CMK (cell line): ENCODE measurements around the gene KMT2B.

ENCODE experiments used
- DNase-seq: peaks from one replicate; pipeline ENCODE4 v3.0.0-alpha.2; 2010; ENCODE audit warnings: low read depth

Gene KMT2B

DNA sequence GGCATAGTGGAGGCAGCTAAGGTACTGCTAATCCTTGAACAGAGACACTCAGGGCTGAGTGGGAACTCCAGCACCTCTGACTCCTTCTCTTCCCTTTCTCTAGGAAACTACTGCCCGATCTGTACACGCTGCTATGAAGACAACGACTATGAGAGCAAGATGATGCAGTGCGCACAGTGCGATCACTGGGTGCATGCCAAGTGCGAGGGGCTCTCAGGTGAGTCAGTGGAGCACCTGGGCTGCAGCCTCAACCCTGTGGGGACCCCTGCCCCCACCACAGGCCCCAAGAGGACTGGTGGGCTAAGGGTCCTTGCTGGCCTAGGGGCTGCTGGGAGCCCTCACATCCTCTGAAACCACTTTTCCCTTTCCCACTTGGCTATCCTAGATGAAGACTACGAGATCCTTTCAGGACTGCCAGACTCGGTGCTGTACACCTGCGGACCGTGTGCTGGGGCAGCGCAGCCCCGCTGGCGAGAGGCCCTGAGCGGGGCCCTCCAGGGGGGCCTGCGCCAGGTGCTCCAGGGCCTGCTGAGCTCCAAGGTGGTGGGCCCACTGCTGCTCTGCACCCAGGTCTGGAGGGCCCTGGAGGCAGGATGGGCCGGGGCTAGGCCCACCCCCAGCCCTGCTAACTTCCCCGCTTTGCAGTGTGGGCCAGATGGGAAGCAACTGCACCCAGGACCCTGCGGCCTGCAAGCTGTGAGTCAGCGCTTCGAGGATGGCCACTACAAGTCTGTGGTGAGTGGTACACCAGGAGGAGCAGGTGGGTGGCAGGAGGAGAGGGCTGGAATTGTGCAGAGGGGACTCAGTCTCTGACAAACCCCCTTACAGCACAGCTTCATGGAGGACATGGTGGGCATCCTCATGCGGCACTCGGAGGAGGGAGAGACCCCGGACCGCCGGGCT lies 9.5 kb downstream of the KMT2B start:
- DNase-seq: no peak

- DNase-seq: no peak
Measured at GRCh38 chr19:35727956-35728706, 10.3 kb downstream of the KMT2B start.

GRCh38 chr19:35729021-35729420 lies 11.2 kb downstream of the KMT2B start:
- no peak for DNase-seq

- no peak for DNase-seq
Measured at GRCh38 chr19:35729763-35730162, 12.0 kb downstream of the KMT2B start.

DNA sequence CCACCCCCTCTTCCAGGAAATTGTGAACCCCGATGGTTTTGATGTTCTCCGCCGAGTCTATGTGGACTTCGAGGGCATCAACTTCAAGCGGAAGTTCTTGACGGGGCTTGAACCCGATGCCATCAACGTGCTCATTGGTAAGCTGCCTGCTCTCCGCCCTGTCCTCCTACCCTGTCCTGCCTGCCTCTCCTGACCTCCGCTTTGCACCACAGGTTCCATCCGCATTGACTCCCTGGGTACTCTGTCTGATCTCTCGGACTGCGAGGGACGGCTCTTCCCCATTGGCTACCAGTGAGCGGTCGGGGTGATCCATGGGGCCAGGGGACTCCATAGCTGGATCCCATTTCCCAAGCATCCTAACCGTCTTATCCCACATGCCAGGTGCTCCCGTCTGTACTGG lies 12.5 kb downstream of the KMT2B start:
- DNase-seq: no peak

DNA sequence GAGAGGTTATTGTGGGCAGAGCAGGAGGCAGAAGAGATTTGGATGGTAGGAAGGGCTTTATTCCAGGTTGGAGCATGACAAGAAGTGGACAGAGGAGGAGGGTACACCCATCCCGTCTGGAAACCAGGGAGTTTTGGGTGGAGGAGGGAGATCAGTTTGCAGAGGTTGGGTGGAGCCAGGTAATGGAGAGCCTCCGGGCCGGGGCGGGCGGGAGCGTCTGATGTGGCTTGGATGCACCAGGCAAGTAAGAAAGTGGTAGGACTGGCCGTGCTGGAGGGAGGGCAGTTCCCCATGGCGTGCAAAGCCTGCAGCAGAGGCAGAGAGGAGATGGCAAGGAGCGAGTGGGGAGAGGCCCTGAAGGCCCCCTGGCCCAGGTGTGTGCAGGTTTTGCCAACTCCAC lies 13.6 kb downstream of the KMT2B start:
- no peak for DNase-seq

DNA sequence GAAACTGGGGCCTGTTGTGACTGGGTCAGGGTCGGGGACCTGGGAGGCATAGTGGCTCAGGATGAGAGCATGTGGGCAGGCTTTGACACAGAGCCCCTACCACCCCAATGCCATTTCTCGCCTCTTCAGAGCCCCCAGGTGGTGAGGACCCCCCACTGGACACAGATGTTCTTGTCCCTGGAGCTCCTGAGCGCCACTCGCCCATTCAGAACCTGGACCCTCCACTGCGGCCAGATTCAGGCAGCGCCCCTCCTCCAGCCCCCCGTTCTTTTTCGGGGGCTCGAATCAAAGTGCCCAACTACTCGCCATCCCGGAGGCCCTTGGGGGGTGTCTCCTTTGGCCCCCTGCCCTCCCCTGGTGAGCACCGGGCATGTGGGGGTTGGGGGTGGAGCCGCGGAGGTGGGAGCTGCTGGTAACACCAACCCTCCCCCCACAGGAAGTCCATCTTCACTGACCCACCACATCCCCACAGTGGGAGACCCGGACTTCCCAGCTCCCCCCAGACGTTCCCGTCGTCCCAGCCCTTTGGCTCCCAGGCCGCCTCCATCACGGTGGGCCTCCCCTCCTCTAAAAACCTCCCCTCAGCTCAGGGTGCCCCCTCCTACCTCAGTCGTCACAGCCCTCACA lies 14.1 kb downstream of the KMT2B start:
- no peak for DNase-seq

DNA sequence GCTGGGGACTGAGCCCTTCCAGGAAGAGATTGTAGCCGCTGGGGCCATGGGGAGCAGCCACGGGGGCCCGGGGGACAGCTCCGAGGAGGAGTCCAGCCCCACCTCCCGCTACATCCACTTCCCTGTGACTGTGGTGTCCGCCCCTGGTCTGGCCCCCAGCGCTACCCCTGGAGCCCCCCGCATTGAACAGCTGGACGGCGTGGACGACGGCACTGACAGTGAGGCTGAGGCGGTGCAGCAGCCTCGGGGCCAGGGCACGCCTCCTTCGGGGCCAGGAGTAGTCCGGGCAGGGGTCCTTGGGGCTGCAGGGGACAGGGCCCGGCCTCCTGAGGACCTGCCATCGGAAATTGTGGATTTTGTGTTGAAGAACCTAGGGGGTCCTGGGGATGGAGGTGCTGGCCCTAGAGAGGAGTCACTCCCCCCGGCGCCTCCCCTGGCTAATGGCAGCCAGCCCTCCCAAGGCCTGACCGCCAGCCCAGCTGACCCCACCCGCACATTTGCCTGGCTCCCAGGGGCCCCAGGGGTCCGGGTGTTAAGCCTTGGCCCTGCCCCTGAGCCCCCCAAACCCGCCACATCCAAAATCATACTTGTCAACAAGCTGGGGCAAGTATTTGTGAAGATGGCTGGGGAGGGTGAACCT lies 14.9 kb downstream of the KMT2B start:
- DNase-seq: no peak

GRCh38 chr19:35733180-35734125 lies 15.7 kb downstream of the KMT2B start:
- DNase-seq: no peak

DNA sequence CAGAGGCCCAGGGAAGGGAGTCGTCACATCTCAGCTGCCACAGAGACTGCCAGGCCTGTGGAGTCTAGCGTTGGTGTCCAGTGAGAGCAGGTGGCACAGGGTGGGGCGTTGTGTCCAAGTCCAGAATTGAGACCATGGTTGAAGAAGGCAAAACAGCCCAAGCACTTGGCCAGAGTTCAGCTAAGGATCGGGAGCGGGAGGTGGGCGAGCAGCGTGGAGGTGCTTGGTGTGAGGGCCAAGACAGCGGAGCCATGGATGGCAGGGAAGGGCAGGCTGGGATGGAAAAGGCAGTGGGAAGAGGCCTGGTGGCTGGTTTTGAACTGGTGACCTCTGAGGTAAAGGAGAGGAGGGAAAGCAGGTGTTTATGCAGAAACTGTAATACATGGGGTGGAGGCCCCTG lies 16.5 kb downstream of the KMT2B start:
- no peak for DNase-seq

DNA sequence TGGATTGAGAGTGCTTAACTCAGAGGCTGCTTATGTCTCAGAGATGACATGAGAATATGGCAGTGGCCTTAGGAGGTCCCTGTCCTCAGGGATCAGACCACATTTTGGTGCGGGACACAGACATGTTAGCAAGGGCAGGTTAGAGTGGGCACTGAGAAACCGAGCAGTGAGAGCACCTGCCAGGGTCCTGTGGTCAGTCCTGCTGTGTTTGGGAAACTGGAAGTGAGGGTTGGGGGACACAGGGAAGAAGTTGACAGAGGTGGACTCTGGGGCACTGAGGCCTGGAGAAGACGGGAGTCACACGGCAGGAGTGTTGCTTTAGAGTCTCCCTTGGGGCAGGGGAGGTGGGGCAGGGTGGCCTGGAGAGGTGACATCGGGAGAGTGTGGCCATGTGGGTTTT lies 17.1 kb downstream of the KMT2B start:
- DNase-seq: no peak

DNA sequence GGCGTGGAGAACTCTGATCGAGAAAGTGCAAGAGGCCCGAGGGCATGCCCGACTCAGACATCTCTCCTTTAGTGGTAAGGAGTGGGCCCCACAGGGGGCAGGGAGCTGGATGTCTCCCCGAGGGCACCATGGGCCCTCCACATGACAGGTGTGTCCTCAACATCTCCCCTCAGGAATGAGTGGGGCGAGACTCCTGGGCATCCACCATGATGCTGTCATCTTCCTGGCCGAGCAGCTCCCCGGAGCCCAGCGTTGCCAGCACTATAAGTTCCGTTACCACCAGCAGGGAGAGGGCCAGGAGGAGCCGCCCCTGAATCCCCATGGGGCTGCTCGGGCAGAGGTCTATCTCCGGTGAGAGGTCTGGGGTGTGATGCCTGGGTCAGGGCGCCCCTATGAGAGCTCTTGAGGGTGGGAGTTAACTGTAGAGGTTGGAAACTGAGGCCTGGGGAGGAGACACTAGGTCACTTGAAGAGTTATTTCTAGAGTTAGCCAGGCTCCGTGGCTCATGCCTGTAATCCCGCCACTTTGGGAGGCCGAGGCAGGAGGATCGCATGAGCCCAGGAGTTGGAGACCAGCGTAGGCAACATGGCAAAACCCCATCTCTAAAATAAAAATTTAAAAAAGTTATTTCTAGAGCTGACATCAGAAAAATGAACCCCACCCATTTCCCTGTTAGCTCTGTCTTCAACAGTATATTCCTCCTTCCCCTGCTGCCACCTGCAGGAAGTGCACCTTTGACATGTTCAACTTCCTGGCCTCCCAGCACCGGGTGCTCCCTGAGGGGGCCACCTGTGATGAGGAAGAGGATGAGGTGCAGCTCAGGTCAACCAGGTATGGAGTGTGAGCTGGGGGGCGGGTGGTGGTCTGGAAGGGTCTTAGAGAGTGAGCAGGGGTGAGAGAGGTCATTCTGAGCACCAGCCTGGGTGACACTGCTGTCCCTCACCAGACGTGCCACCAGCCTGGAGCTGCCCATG lies 19.4 kb downstream of the KMT2B start:
- DNase-seq: no peak

- DNase-seq: no peak
Measured at GRCh38 chr19:35738021-35738886, 20.5 kb downstream of the KMT2B start.

DNA sequence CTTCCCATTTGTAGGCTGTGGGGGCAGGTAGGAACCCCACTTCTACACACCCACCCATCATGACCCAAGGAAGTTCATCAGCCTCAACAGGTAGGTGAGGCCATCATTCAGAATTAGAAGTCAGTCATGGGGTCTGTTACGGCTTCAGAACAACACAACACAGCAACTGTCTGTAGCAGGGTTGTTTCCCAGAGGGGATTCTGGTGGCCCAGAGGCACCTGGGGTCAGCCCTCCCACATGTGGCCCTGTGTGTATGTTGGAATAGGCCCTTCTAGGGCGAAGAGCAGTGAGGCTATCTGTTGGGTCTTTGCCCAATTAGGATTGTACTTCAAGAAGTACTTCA lies 21.1 kb downstream of the KMT2B start:
- no peak for DNase-seq

DNA sequence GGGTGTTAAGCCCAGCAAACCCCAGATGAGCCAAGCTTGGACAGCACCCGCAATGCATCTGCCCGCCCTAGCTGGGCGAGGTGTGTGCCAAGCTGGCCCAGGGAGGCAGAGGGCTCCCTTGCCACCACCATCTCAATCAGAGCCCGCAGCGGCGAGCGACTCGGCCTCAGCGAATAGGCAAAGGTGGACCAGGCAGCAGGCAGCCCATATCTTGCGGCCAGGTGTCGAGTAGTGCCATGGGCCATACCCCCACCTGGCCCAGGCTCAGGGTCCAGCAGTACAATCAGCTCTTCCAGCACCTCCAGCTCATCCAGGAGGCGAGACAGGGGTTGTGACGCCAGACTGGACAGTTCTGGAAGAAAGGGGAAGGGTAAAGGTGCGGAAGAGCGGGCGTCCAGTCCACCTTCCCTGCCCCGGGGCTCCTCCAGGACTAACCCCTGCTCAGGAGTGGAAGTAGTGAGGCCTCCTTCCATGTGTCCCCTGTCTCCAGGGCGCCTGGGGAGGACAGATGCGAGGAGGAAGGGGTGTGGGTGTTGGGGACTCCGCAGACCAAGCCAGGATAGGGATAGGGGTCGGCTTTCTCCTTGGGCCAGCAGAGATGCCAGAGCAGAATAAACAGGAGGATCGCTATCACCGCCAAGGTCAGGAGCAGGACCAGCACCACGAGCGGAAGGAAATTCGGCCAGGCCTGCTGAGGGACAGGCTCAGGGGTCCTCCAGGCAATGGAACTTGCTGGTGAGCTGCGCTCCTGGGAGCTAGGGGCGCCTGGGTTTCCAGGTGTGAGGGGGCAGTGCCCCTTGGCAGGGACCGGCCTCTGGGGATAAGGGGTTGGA lies 21.7 kb downstream of the KMT2B start:
- DNase-seq: no peak

GRCh38 chr19:35740108-35740422 lies 22.3 kb downstream of the KMT2B start:
- no peak for DNase-seq

- peak; percentile 89 for DNase-seq
Measured at GRCh38 chr19:35740423-35741202, 22.8 kb downstream of the KMT2B start.

GRCh38 chr19:35741203-35741515 lies 23.4 kb downstream of the KMT2B start:
- no peak for DNase-seq
